ENCODE data around the gene DUS1L. TPM values are rescaled to one million over a fixed set of nuclear protein-coding genes. Genes with fewer than 3 reads are reported as not detected.
A peak's percentile ranks its signal among the peaks of the same experiment; 100 is the strongest.

The DUS1L gene
- total and polyA plus RNA-seq, 2 donors (not counting 1 experiment from before 2014, with no cell fraction given), result 109 to 241 TPM

DNA sequence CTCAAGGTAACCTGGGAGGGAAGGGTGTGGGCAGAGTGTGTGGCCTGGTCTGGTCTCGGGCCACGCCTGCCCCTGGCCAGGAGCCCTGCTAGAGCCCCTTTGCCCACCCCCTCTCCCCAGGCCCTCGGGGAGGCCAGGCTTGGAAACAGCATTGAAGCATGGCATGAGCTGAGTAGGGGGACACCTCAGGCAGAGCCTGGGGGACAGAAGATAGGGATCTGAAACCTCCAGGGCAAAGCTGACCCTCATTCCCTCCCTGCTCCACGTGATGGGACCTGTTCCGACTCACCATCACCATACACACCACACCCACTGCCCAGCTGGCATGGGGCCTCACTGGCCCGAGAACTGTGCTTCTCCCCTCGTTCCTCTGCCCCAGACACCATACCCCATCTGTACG is 16.5 kb downstream of the DUS1L start:
- ATAC-seq (ENCODE audit: low read depth) (no peak), DNase-seq (no peak)
- ChIA-PET CTCF (no interaction called here), POLR2A (no interaction called here)
- H4K20me1 ChIP-seq (ENCODE audit: control insufficient read depth, insufficient read depth, low read length, poor library complexity, severe bottlenecking), result peaks cover 19% of the 10 kb centered on the region
- TF ChIP-seq, protein P1, sequence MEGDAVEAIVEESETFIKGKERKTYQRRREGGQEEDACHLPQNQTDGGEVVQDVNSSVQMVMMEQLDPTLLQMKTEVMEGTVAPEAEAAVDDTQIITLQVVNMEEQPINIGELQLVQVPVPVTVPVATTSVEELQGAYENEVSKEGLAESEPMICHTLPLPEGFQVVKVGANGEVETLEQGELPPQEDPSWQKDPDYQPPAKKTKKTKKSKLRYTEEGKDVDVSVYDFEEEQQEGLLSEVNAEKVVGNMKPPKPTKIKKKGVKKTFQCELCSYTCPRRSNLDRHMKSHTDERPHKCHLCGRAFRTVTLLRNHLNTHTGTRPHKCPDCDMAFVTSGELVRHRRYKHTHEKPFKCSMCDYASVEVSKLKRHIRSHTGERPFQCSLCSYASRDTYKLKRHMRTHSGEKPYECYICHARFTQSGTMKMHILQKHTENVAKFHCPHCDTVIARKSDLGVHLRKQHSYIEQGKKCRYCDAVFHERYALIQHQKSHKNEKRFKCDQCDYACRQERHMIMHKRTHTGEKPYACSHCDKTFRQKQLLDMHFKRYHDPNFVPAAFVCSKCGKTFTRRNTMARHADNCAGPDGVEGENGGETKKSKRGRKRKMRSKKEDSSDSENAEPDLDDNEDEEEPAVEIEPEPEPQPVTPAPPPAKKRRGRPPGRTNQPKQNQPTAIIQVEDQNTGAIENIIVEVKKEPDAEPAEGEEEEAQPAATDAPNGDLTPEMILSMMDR (IDR thresholded peaks at IDR 0.05), result no peak
- TF ChIP-seq EZH2 (IDR thresholded peaks at IDR 0.05; ENCODE audit: borderline replicate concordance, insufficient read depth, low read depth, low read length, poor library complexity, severe bottlenecking), result no peak
- no peak overlapping the region for H3K4me3 ChIP-seq (ENCODE audit: control extremely low read depth in 1 of 5, extremely low read depth in 1 of 5, insufficient read depth in 1 of 5, low read depth in 2 of 5, low read length in 4 of 5)
- H3K79me2 ChIP-seq (ENCODE audit: control insufficient read depth, insufficient read depth, low read length), result peaks cover 29% of the 10 kb centered on the region
- no peak overlapping the region for H2AFZ ChIP-seq (ENCODE audit: insufficient read depth, low read depth, low read length, poor library complexity, severe bottlenecking)
- no peak overlapping the region for H3K27ac Mint-ChIP-seq
- intact Hi-C loops (cut with micrococcal nuclease), result no loop called here
- no peaks in the 10 kb centered on the region for H3K9me3 ChIP-seq (ENCODE audit: control extremely low read depth in 1 of 3, control insufficient read depth in 2 of 3, insufficient read depth in 1 of 3, low read length in 2 of 3)
- H3K27me3 Mint-ChIP-seq, result no peaks in the 10 kb centered on the region
- H3K4me3 Mint-ChIP-seq, result peak overlapping the region; percentile 54
- peaks cover 20 to 34% of the 10 kb centered on the region in 2 donors for H3K4me1 ChIP-seq (ENCODE audit: control insufficient read depth in 2 of 2, insufficient read depth in 2 of 2, low read length in 2 of 2)
- no peak overlapping the region for H3K4me2 ChIP-seq (replicated peaks; ENCODE audit: low read depth, low read length, poor library complexity, severe bottlenecking)
- peaks cover 0 to 9% of the 10 kb centered on the region in 2 experiments for H3K36me3 ChIP-seq (replicated peaks in 1 of 2; ENCODE audit: control extremely low read depth in 1 of 2, control insufficient read depth in 1 of 2, extremely low read depth in 1 of 2, insufficient read depth in 2 of 2, low read length in 1 of 2)
- H3K9ac ChIP-seq (ENCODE audit: low read length), result no peak overlapping the region
- peaks cover 14% of the 10 kb centered on the region for H3K4me1 Mint-ChIP-seq
- no peaks in the 10 kb centered on the region for H3K9me3 Mint-ChIP-seq (ENCODE audit: insufficient read depth)
- 91% methylated on average over 7 of the region's 8 CpGs for WGBS (ENCODE audit: insufficient coverage)
- no peak overlapping the region for H3K27ac ChIP-seq (ENCODE audit: low read length in 2 of 2)
- no peaks in the 10 kb centered on the region for H3K27me3 ChIP-seq (replicated peaks in 1 of 4; ENCODE audit: control extremely low read depth in 1 of 4, control insufficient read depth in 3 of 4, insufficient read depth in 4 of 4, low read length in 3 of 4)

DNA sequence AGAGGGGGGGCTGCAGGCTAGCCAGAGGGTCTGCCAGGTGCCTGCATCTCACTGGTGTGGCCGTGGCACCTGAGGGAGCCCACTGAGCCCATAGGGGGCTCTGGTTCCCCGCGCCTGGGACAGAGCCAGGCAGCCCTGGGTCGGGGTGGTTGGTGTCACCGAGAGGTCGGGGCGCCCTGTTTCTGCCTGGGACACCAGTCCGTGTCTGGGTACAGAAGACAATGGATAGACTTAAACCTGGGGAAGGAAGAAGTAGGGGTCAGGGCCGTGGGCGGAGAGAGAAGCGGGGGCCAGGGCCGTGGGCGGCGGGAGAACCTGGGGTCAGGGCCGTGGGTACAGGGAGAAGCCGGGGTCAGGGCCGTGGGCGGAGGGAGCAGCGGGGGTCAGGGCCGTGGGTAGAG is 17.0 kb downstream of the DUS1L start:
- H3K27ac ChIP-seq (ENCODE audit: low read length in 2 of 2), result no peak overlapping the region
- peaks cover 24% of the 10 kb centered on the region for H3K79me2 ChIP-seq (ENCODE audit: control insufficient read depth, insufficient read depth, low read length)
- H3K4me2 ChIP-seq (replicated peaks; ENCODE audit: low read depth, low read length, poor library complexity, severe bottlenecking), result no peak overlapping the region
- no peaks in the 10 kb centered on the region for H3K9me3 ChIP-seq (ENCODE audit: control extremely low read depth in 1 of 3, control insufficient read depth in 2 of 3, insufficient read depth in 1 of 3, low read length in 2 of 3)
- H3K4me3 ChIP-seq (ENCODE audit: control extremely low read depth in 1 of 5, extremely low read depth in 1 of 5, insufficient read depth in 1 of 5, low read depth in 2 of 5, low read length in 4 of 5), result no peak overlapping the region
- H3K27me3 ChIP-seq (replicated peaks in 1 of 4; ENCODE audit: control extremely low read depth in 1 of 4, control insufficient read depth in 3 of 4, insufficient read depth in 4 of 4, low read length in 3 of 4), result no peaks in the 10 kb centered on the region
- Mint-ChIP-seq H3K27ac (no peak overlapping the region), H3K27me3 (no peaks in the 10 kb centered on the region), H3K9me3 (ENCODE audit: insufficient read depth) (no peaks in the 10 kb centered on the region), H3K4me1 (peaks cover 14% of the 10 kb centered on the region), H3K4me3 (no peak overlapping the region)
- no peak overlapping the region for H3K9ac ChIP-seq (ENCODE audit: low read length)
- H2AFZ ChIP-seq (ENCODE audit: insufficient read depth, low read depth, low read length, poor library complexity, severe bottlenecking), result no peak overlapping the region
- 91% methylated on average over 19 of the region's 20 CpGs for WGBS (ENCODE audit: insufficient coverage)
- ChIA-PET CTCF (no interaction called here), POLR2A (no interaction called here)
- H4K20me1 ChIP-seq (ENCODE audit: control insufficient read depth, insufficient read depth, low read length, poor library complexity, severe bottlenecking), result peaks cover 16% of the 10 kb centered on the region
- ATAC-seq (ENCODE audit: low read depth) (no peak), DNase-seq (no peak)
- H3K4me1 ChIP-seq (ENCODE audit: control insufficient read depth in 2 of 2, insufficient read depth in 2 of 2, low read length in 2 of 2), result peaks cover 20 to 29% of the 10 kb centered on the region in 2 donors
- intact Hi-C loops (cut with micrococcal nuclease), result no loop called here
- TF ChIP-seq EZH2 (IDR thresholded peaks at IDR 0.05; ENCODE audit: borderline replicate concordance, insufficient read depth, low read depth, low read length, poor library complexity, severe bottlenecking), result no peak
- TF ChIP-seq, protein P1 (IDR thresholded peaks at IDR 0.05), result no peak
- H3K36me3 ChIP-seq (replicated peaks in 1 of 2; ENCODE audit: control extremely low read depth in 1 of 2, control insufficient read depth in 1 of 2, extremely low read depth in 1 of 2, insufficient read depth in 2 of 2, low read length in 1 of 2), result peaks cover 0 to 3% of the 10 kb centered on the region in 2 experiments
